HEK293 (cell line): Measurements from ENCODE around the gene PIK3R6.

ENCODE experiments used
- CTCF ChIA-PET: fragments of 350-600 bp; formaldehyde crosslinking; extraction: SDS; loops from one replicate; lab custom pipeline; 2021; ENCODE audit warnings: antibody characterized with exemption; lab: Yijun Ruan, JAX
- POLR2A ChIA-PET: fragments of 300-600 bp; formaldehyde crosslinking; extraction: SDS; loops from one replicate; lab custom pipeline; 2020; ENCODE audit warnings: antibody characterized with exemption, inconsistent platforms; lab: Yijun Ruan, JAX
- H3K27ac ChIP-seq: fragments of 200-500 bp; sonication (Bioruptor generic); 2 replicates; pipeline ENCODE4 v1.5.1; 2014; ENCODE audit warnings: low read depth, low read length, control low read depth, inconsistent platforms; ENCODE audit errors: extremely low read depth
- H3K36me3 ChIP-seq, 2 experiments: fragments of 200-500 bp in 1 of 2; sonication (Bioruptor generic) in 1 of 2; 1 replicate in 1 of 2; 2 replicates in 1 of 2; pipeline ENCODE4 v1.5.1; 2014 to 2017; ENCODE audit warnings: inconsistent platforms in 2 of 2, low read length in 2 of 2; ENCODE audit not compliant: control insufficient read depth in 2 of 2, insufficient read depth in 1 of 2
- H3K4me1 ChIP-seq: fragments of 200-500 bp; sonication (Bioruptor generic); 2 replicates; pipeline ENCODE4 v1.5.1; 2014; ENCODE audit warnings: mild to moderate bottlenecking, low read length, inconsistent platforms; ENCODE audit not compliant: control insufficient read depth, insufficient read depth
- H3K4me3 ChIP-seq: 2 replicates; pipeline ENCODE4 v1.5.1; 2011; ENCODE audit warnings: low read depth, mild to moderate bottlenecking, control low read depth, low read length, moderate library complexity
- H3K9me3 ChIP-seq: fragments of 200-500 bp; sonication (Bioruptor generic); 2 replicates; pipeline ENCODE4 v1.5.1; 2014; ENCODE audit warnings: low read depth, low read length, inconsistent platforms; ENCODE audit not compliant: control insufficient read depth, insufficient read depth
- EGR2 ChIP-seq: fragments of 450-650 bp; formaldehyde crosslinking; IDR thresholded peaks from 2 replicates; pipeline ENCODE4 v1.5.1; 2016; ENCODE audit warnings: low read depth, missing biosample characterization, missing genetic modification characterization
- GLI2 ChIP-seq: fragments of 450-650 bp; formaldehyde crosslinking; IDR thresholded peaks from 2 replicates; pipeline ENCODE4; 2017; ENCODE audit warnings: missing biosample characterization, missing genetic modification characterization, low read depth, borderline replicate concordance
- HOXD13 ChIP-seq: sonication (generic); formaldehyde crosslinking; IDR thresholded peaks from 2 replicates; pipeline ENCODE4 v1.8.0; 2022; ENCODE audit warnings: missing genetic modification reagents, borderline replicate concordance
- OSR2 ChIP-seq: fragments of 450-650 bp; formaldehyde crosslinking; IDR thresholded peaks from 2 replicates; pipeline ENCODE4 v1.5.1; 2016; ENCODE audit warnings: missing biosample characterization, missing genetic modification characterization
- REPIN1 ChIP-seq: fragments of 450-650 bp; formaldehyde crosslinking; IDR thresholded peaks from 2 replicates; pipeline ENCODE4 v1.5.1; 2017; ENCODE audit warnings: missing biosample characterization, missing genetic modification characterization, low read depth
- SCRT1 ChIP-seq: fragments of 450-650 bp; formaldehyde crosslinking; IDR thresholded peaks from 2 replicates; pipeline ENCODE4 v1.5.1; 2016; ENCODE audit warnings: missing biosample characterization, missing genetic modification characterization, borderline replicate concordance
- ZNF138 ChIP-seq: fragments of 450-650 bp; formaldehyde crosslinking; IDR thresholded peaks from 2 replicates; pipeline ENCODE4 v1.5.1; 2016; ENCODE audit warnings: missing biosample characterization, missing genetic modification characterization, borderline replicate concordance
- ZNF169 ChIP-seq: fragments of 450-650 bp; formaldehyde crosslinking; IDR thresholded peaks from 2 replicates; pipeline ENCODE4 v1.5.1; 2016; ENCODE audit warnings: missing biosample characterization, missing genetic modification characterization
- ZNF174 ChIP-seq: fragments of 450-650 bp; formaldehyde crosslinking; IDR thresholded peaks from 2 replicates; pipeline ENCODE4 v1.5.0; 2017; ENCODE audit warnings: missing biosample characterization, mild to moderate bottlenecking, missing genetic modification characterization
- ZNF221 ChIP-seq: fragments of 450-650 bp; formaldehyde crosslinking; IDR thresholded peaks from 2 replicates; pipeline ENCODE4 v1.5.1; 2017; ENCODE audit warnings: missing biosample characterization, missing genetic modification characterization, borderline replicate concordance
- ZNF423 ChIP-seq: fragments of 450-650 bp; formaldehyde crosslinking; IDR thresholded peaks from 2 replicates; pipeline ENCODE4 v1.5.1; 2016; ENCODE audit warnings: missing biosample characterization, missing genetic modification characterization
- ZNF600 ChIP-seq: fragments of 450-650 bp; formaldehyde crosslinking; IDR thresholded peaks from 2 replicates; pipeline ENCODE4 v1.5.1; 2016; ENCODE audit warnings: missing biosample characterization, missing genetic modification characterization
- ZNF621 ChIP-seq: fragments of 450-650 bp; formaldehyde crosslinking; IDR thresholded peaks from 2 replicates; pipeline ENCODE4 v1.5.1; 2017; ENCODE audit warnings: missing biosample characterization, missing genetic modification characterization
- ZNF654 ChIP-seq: fragments of 450-650 bp; formaldehyde crosslinking; IDR thresholded peaks from 2 replicates; pipeline ENCODE4 v1.5.1; 2016; ENCODE audit warnings: low read depth, missing biosample characterization, missing genetic modification characterization
- ZXDB ChIP-seq: fragments of 450-650 bp; formaldehyde crosslinking; IDR thresholded peaks from 2 replicates; pipeline ENCODE4 v1.5.1; 2016; ENCODE audit warnings: missing biosample characterization, missing genetic modification characterization
- TF ChIP-seq, protein P1 (sequence below): fragments of 450-650 bp; formaldehyde crosslinking; IDR thresholded peaks from 2 replicates; pipeline ENCODE4 v1.5.1; 2017; ENCODE audit warnings: missing biosample characterization, missing genetic modification characterization
- TF ChIP-seq, protein P2 (sequence below): fragments of 450-650 bp; formaldehyde crosslinking; IDR thresholded peaks from 2 replicates; pipeline ENCODE4 v1.5.1; 2016; ENCODE audit warnings: missing biosample characterization, missing genetic modification characterization, borderline replicate concordance
- TF ChIP-seq, protein P3 (sequence below): fragments of 450-650 bp; formaldehyde crosslinking; IDR thresholded peaks from 2 replicates; pipeline ENCODE4 v1.5.1; 2016; ENCODE audit warnings: missing biosample characterization, missing genetic modification characterization
- TF ChIP-seq, protein P4 (sequence below): fragments of 450-650 bp; formaldehyde crosslinking; IDR thresholded peaks from 2 replicates; pipeline ENCODE4 v1.5.1; 2016; ENCODE audit warnings: missing biosample characterization, missing genetic modification characterization, borderline replicate concordance

Gene PIK3R6

DNA sequence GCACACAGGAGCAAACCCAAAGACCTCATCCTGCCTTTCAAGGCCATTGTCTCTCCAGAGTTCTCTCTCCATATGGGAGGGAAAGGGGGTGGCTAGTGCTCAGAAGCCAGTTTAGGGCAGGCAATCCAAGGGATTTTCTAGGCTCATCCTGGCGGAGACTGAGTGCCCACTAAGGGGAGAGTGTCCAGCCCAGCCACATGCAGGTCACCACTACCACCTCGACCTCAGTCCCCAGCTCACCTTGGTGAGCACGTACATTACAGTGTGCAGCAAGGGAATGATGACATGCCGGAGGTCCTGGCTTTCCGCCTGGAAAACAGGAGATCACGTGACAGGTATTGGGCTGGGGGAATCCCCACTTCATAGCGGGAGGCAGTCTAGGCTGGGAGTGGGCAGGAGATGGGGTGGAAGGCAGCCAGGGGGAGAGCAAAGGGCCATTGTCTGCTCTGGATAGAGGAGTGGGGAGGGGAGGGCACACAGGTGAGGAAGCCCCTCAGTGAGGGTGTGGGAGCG lies 29.9 kb downstream of the PIK3R6 start (continued):
- TF ChIP-seq, protein P1, sequence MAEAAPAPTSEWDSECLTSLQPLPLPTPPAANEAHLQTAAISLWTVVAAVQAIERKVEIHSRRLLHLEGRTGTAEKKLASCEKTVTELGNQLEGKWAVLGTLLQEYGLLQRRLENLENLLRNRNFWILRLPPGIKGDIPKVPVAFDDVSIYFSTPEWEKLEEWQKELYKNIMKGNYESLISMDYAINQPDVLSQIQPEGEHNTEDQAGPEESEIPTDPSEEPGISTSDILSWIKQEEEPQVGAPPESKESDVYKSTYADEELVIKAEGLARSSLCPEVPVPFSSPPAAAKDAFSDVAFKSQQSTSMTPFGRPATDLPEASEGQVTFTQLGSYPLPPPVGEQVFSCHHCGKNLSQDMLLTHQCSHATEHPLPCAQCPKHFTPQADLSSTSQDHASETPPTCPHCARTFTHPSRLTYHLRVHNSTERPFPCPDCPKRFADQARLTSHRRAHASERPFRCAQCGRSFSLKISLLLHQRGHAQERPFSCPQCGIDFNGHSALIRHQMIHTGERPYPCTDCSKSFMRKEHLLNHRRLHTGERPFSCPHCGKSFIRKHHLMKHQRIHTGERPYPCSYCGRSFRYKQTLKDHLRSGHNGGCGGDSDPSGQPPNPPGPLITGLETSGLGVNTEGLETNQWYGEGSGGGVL (tag by site-specific recombination), result peak; percentile 19; the same call in 1 of the 2 replicates
- no peak for TF ChIP-seq ZNF600 (tag by site-specific recombination)

DNA sequence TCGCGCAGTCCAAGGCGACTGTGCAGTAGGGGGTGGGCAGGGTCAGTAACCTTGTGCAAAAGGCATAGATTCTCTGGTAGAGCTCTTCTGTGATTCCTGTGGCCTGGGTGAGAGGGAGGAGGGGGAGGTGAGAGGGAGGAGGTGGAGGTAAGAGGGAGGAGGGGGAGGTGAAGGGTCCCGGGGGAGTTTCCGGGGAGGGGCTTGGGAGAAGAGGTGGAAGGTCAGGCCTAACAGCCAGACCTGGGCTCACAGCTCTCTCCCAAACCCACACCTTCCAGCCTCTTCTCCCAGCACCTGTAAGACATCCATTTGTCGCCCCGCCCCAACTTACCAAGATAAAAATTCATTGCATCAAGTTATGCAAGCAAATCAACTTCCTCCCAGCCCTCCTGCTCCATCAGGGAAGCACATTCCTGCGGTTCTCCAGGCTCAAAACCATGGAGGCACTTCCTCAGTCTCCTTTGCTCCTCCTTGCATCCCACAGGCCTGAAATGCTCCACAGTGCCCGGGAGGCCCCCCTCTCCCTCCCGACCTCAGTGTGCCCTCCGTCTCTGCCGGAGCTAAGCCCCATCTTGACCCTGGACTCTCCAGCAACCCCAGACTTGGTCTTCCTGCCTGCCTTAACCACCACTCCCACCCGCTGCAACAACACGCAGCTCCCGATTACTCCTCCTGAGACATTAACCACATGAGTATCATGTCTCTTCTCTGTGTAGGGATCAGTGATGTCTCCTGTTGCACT lies 30.5 kb downstream of the PIK3R6 start:
- CTCF ChIA-PET, result no interaction called here
- POLR2A ChIA-PET, result no interaction called here
- no peak overlapping the region for H3K27ac ChIP-seq
- TF ChIP-seq EGR2 (peak; percentile 52; the same call in 1 of the 2 replicates), ZNF221 (tag by site-specific recombination) (no peak)
- H3K9me3 ChIP-seq, result no peaks in the 10 kb centered on the region
- H3K36me3 ChIP-seq, result no peaks in the 10 kb centered on the region
- H3K4me3 ChIP-seq, result no peak overlapping the region
- no peaks in the 10 kb centered on the region for H3K4me1 ChIP-seq

DNA sequence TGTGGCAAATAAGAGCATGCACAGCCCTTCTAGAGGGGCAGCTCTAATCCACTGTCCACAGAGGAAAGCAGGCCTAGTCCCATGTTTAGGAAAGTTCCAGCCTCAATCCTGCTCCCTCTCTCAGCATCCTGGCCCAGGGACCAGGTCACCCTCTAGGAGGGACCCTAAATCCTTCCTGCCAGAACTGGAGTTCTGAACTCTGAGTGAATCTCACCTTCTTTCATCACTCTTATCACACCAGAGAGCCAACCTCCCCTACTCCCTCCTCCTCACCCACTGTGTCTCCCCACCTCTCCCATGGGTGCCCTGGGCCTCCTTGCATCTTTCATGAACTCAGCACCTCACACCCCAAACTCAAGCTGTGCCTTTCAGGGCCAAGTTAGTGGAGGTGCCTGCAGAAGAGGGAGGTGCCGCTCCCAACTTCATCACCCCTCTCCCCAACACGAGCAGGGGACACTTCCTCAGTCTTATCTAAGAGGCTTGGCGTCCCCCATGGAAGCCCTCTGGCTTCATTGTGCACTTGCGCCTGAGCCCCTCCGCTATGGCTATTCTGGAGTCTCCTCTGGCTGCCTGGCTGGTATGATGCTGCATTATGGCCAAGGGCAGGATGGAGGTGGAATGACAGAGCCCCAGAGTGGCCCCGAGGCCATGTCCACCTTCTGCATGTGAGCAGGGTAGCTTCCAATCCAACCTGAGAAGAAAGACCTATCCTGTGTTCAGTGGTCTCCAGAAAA lies 31.7 kb downstream of the PIK3R6 start:
- Histone ChIP-seq H3K4me1 (no peaks in the 10 kb centered on the region), H3K36me3 (no peaks in the 10 kb centered on the region), H3K4me3 (no peak overlapping the region), H3K9me3 (no peaks in the 10 kb centered on the region), H3K27ac (no peak overlapping the region)
- TF ChIP-seq HOXD13 (CRISPR knock-in tag) (no peak), ZNF169 (tag by site-specific recombination) (no peak), OSR2 (no peak), SCRT1 (tag by site-specific recombination) (no peak), ZNF621 (tag by site-specific recombination) (no peak), REPIN1 (tag by site-specific recombination) (no peak), ZNF174 (tag by site-specific recombination) (no peak)
- TF ChIP-seq, protein P2, sequence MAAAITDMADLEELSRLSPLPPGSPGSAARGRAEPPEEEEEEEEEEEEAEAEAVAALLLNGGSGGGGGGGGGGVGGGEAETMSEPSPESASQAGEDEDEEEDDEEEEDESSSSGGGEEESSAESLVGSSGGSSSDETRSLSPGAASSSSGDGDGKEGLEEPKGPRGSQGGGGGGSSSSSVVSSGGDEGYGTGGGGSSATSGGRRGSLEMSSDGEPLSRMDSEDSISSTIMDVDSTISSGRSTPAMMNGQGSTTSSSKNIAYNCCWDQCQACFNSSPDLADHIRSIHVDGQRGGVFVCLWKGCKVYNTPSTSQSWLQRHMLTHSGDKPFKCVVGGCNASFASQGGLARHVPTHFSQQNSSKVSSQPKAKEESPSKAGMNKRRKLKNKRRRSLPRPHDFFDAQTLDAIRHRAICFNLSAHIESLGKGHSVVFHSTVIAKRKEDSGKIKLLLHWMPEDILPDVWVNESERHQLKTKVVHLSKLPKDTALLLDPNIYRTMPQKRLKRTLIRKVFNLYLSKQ, result no peak
- TF ChIP-seq, protein P3, sequence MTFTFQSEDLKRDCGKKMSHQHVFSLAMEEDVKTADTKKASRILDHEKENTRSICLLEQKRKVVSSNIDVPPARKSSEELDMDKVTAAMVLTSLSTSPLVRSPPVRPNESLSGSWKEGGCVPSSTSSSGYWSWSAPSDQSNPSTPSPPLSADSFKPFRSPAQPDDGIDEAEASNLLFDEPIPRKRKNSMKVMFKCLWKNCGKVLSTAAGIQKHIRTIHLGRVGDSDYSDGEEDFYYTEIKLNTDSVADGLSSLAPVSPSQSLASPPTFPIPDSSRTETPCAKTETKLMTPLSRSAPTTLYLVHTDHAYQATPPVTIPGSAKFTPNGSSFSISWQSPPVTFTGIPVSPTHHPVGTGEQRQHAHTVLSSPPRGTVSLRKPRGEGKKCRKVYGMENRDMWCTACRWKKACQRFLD (tag by site-specific recombination), result no peak
- POLR2A ChIA-PET, result no interaction called here
- CTCF ChIA-PET, result interaction anchor here (0.6 kb wide), 1 partner anchor 438 kb away, joined by 3 read pairs; the partner anchor contains the start of gene RNF222

DNA sequence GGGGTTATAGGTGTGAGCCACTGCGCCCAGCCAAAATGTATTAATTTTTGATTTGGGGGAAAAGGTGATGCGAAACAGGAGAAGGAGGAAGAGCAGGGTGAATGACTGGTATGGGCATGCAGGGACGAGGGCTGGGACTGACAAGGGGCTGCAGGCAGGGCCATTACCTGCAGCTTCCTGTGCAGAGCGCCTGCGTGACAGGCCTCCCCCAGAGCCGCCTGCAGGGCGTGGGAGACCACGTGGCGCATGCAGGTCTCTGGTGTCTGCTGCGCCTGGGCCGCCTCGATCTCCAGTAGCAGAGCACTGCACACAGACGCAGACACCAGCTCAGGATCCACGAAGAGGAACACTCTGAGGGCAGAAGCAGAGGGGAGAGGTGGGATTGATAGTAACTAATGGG lies 32.4 kb downstream of the PIK3R6 start:
- no peak overlapping the region for H3K4me3 ChIP-seq
- H3K27ac ChIP-seq, result no peak overlapping the region
- ChIA-PET POLR2A (no interaction called here), CTCF (interaction anchor here (0.6 to 1.3 kb wide), 3 partner anchors 10 to 54 kb away, joined by 3 to 4 read pairs (median 3); no protein-coding TSS in a partner anchor)
- no peaks in the 10 kb centered on the region for H3K36me3 ChIP-seq
- H3K4me1 ChIP-seq, result no peaks in the 10 kb centered on the region
- H3K9me3 ChIP-seq, result no peaks in the 10 kb centered on the region
- TF ChIP-seq ZNF654 (tag by site-specific recombination), result no peak
- TF ChIP-seq, protein P4, sequence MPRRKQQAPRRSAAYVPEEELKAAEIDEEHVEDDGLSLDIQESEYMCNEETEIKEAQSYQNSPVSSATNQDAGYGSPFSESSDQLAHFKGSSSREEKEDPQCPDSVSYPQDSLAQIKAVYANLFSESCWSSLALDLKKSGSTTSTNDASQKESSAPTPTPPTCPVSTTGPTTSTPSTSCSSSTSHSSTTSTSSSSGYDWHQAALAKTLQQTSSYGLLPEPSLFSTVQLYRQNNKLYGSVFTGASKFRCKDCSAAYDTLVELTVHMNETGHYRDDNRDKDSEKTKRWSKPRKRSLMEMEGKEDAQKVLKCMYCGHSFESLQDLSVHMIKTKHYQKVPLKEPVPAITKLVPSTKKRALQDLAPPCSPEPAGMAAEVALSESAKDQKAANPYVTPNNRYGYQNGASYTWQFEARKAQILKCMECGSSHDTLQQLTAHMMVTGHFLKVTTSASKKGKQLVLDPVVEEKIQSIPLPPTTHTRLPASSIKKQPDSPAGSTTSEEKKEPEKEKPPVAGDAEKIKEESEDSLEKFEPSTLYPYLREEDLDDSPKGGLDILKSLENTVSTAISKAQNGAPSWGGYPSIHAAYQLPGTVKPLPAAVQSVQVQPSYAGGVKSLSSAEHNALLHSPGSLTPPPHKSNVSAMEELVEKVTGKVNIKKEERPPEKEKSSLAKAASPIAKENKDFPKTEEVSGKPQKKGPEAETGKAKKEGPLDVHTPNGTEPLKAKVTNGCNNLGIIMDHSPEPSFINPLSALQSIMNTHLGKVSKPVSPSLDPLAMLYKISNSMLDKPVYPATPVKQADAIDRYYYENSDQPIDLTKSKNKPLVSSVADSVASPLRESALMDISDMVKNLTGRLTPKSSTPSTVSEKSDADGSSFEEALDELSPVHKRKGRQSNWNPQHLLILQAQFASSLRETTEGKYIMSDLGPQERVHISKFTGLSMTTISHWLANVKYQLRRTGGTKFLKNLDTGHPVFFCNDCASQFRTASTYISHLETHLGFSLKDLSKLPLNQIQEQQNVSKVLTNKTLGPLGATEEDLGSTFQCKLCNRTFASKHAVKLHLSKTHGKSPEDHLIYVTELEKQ (tag by site-specific recombination), result no peak
- no peak for TF ChIP-seq ZNF423 (tag by site-specific recombination)
- TF ChIP-seq GLI2 (tag by site-specific recombination), result no peak
- TF ChIP-seq ZXDB (tag by site-specific recombination), result no peak
- TF ChIP-seq ZNF138 (tag by site-specific recombination), result no peak
